Heart left ventricle (tissue), 13 donors: Measurements from ENCODE around the gene EIF4ENIF1.

Experiments
- CTCF ChIP-seq, 12 donors: fragments of 200-600 bp; sonication (generic) in 4 of 12; IDR thresholded peaks; one replicate each; pipeline versions ENCODE4 v1.5.0 to v1.8.0; 2018 to 2022; ENCODE audit warnings: antibody characterized with exemption in 12 of 12, mild to moderate bottlenecking in 5 of 12
- POLR2A ChIP-seq, 2 donors: fragments of 450-650 bp; IDR thresholded peaks; one replicate each; pipeline ENCODE4 v1.6.1; 2017; ENCODE audit warnings: antibody characterized with exemption in 2 of 2, mild to moderate bottlenecking in 2 of 2, moderate library complexity in 2 of 2
- donor health status: ischemic (EF 13 %, LVEDD 7.1; RV severe dilation, severe dysfunction).
- donor health status: DM: no; HTN: yes; CAD: no.
- donor health status: DM: no; HTN: no; CAD: no.
- donor health status: ischemic (EF 25% LVEDD 6.9; RV normal size, moderate dysfunction).
- donor health status: ischemic (EF 25% LVEDD 5.7; RV mildly dilated, moderate dysfunction).
- donor health status: ischemic (EF 35%, LVEDD 5.7; RV mildly dilated, moderate dysfunction).
- donor health status: nonischemic (EF 11% LVEDD 7.7; RV severe dilation, severe dysfunction).
- donor health status: DM: yes; HTN: yes; CAD: no.
- donor health status: PGD.
- donor health status: ischemic (EF 29% LVEDD 5.4; RV normal size, mild dysfunction).
- donor health status: nonischemic (EF 23%, LVEDD 6.1; RV moderate dilation, normal function).

GRCh38 chr22:31491218-31491962 lies 1.7 kb upstream of the EIF4ENIF1 start:
- no peak for TF ChIP-seq POLR2A (IDR thresholded peaks at IDR 0.05)
- TF ChIP-seq CTCF (IDR thresholded peaks at IDR 0.05), result no peak
